OCI-M1 (cell line): ENCODE data around the gene VCL.
"Not testable (repeated sequence)": the region's sequence is repeated elsewhere in the genome, so short reads cannot be mapped to it uniquely, and the experiment has no call there.

Source experiments
- DNase-seq: peaks from one replicate; lab custom pipeline; 2025; lab: John Stamatoyannopoulos, UW

The VCL gene

DNA sequence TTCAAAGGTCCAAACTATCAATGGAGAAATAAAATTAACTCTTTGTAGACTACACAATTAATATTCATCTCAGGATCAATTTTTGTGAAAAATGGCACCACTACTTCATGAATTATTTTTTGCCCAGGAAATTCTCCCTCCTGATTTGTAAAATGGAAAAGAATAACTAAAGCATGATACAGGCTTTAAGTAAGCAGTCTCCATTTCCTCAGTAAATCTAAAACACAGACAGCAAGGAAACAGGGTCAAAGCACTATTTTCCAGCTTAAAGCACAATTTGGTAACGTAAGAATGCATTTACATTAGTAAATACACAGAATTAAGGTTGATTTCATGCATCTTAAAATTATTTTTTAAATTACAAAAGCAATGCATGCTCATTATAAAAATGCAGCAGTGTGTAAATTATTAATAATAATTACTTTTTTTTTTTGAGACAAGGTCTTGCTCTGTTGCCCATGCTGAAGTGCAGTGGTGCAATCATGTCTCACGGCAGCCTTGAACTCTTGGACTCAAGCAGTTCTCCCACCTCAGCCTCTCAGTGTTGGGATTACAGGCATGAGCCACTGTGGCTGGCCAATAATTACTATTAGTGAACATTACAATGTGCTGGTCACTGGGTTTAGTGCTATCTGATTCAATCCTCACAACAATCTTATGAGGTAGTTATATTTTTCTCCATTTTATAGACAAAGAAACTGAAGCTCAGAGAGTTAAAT lies 26.1 kb upstream of the VCL start:
- DNase-seq, result no peak

DNA sequence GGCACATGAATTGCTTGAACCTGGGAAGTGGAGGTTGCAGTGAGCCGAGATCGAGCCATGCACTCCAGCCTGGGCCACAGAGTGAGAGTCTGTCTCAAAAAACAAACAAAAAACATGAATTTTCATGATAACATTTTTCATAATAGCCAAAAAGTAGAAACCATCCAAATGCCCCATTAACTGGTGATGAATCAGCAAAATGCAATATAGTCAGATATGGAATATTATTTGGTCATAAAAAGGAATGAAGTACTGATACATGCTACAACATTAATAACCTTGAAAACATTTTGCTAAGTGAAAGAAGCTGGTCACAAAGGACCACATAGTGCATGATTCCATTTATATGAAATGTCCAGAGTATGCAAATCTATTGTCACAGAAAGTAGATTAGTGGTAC lies 24.5 kb upstream of the VCL start:
- no peak for DNase-seq

DNA sequence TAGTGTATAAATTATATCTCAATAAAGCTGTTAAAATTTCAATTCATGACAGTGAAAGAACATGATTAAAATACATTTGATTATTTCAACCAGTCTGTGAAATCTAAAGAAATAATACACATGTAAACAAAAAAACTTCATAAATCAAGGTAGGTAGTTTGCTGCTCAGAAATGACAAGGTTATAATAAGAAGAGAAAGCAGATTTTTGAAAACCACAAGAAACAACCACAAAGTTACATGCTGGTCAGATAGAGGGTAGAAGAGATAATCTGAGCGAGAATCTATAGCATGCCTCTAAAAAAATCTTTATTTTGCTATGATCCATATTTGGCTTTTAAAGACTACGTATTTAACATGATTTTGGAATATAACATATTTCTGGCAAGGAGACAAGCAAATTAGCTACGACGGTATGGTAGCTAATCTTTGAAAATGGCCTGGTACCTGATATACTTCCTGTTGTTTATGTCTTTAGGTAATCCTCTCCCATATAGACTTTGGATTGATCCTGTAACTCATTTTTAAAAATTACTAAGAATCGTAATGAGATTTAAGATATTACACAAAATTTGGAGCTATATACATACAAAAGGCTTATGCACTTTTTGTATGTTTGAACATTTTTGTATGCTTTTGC lies 23.5 kb upstream of the VCL start:
- DNase-seq, result peak; percentile 49

DNA sequence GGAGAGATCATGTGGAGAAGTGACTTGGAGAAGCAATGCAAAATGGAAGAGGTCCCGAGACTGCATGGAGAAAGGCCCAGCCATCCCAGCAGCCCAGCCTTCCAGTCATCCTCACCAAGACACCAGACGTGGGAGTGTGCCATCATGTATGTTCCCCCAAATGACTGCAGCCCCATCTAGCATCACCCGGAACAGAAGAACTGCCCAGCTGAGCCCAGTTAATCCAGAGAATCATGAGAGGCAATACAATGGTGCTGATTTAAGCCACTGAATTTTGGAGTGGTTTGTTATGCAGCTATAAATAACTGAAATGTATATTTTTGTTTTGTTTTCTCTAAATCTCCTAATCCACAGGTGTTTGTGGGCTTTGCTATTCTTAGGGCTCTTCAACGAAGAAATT lies 22.5 kb upstream of the VCL start:
- DNase-seq, result no peak

DNA sequence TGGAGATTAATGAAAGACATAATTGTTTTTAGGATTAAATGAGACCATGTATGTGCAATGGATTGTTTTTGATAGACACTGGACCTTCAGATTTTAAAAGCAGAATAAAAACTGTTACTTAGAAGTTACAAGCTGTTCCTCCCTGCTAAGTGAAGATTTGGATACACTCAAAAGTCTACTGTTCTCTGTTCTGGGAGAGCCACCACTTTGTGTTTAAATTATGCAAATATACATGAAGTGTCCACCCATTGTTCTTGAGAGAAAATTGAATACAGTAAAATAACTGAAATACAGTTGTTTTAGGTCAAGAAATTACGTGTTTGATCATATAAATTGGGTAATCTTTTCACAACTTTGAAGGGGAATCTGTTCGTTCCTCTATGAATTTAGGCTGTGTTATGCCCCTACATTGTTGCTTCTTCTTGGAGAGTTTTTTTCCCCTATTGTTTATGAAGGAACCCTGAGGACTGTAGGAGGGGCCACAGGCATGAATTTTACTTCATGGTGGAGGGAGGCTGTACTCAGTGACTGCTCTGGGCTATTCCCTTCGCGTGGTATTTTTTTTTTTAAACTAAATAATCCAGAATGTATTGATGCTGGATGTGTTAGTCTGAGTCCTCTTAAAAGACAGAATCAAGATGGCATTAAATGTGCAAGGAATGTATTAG lies 18.6 kb upstream of the VCL start:
- DNase-seq, result no peak

DNA sequence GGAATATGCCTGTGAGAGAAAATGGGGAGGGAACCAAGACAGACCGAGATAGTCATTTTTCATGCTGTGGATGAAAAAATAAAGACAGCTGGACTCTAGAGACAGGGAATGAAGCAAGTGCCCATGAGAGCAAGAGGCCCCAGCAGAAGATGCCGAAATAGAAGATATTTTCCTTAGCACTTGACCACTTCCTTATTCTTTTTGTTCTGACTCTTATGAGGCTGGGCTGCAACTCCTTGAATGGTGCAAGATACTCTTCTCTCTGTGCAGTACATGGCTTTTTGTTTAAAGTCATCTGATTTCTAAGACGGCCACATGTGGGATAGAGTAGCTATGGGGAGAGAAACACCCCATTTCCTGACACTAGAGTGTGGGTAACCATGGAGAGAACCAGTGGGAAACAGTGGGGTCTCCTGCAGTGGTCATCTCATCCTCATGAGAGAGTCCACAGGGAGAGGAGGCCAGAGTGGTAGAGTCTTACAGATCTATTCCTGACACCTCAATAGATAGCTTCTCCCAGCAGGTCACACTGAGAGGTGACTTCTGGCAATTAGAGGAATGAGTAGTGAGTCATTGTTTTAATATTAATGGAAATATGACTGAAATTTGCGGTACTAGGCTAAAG lies 18.0 kb upstream of the VCL start:
- DNase-seq, result peak; percentile 72

DNA sequence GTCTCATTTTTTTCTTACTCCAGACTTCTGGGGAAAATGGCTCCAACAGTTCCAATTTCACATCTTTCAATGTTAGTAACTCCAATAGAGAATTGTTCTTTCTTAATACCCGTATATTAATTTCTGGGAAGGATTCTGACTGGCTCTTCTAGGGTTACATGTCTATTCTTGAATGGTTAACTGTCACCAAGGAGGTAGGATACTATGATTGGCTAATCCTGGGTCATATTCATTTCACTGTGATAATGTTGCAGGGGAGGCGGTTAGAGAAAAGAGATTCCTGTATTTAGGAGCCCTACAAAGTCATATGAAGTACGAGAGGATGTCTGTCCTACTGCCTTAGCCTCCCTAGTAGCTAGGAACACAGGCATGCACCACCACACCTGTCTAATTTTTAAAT lies 16.1 kb upstream of the VCL start:
- no peak for DNase-seq

DNA sequence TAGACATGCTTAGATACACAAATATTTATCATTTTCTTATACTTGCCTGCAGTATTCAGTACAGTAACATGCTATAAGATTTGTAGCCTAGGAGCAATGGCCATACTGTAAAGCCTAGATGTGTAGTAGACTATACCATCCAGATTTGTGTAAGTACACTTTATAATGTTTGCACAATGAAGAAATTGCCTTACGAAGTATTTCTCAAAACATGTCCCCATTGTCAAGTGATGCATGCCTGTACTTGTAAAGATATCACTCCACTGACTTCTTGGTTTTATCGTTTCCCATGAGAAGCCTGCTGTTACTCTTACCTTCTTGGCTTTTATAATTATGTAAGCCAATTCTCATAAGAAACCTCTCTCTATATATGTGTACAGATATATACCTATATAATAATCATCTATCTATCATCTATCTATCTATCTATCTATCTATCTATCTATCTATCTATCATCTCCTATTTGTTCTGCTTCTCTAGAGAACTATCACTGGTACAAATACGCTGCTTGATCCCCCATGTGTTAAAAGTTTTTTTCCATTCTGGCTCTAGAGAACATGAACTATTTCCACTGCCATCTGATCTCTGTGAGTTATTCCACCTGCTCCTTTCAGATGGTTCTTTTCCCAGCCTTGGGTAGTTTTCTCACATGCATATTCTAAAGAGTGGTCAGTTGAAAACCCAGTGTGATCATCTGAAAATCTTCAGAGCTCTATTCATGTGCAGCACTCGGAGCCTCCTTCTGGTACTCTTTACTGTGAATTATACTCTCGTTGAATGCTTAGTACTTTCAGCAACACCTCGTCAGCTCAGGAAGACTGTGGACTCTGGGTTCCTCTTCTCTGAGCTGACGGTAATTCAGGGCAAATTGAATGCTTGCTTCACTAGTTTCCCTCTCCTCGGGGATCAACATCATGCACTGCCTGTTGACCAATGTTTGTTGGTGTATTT lies 14.5 kb upstream of the VCL start:
- peak; percentile 43 for DNase-seq

DNA sequence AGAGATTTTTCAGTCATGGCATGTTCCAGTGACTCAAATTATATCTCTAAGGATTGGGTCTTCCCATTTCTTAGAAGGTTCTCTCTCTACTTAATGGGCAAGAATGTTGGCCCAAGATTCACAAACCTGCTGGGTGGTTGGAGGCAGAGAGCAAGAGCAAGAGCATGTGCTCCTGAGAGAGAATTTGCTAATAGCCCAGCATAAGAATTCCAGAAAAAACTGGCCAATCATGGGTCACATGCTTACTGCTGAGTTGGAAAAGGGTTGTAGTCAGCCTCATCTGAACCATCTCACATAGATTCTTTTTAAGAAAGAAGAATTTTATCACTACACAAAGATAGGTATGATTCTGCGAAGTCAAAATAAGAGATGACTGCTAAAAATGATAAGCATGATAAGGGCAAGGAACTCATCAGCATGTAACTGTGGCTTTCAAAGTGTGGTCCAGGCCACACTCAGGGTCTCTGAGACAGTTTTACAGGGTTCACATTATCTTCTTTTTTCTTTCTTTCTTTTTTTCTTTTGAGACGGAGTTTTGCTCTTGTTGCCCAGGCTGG lies 8.2 kb upstream of the VCL start:
- peak; percentile 31 for DNase-seq

DNA sequence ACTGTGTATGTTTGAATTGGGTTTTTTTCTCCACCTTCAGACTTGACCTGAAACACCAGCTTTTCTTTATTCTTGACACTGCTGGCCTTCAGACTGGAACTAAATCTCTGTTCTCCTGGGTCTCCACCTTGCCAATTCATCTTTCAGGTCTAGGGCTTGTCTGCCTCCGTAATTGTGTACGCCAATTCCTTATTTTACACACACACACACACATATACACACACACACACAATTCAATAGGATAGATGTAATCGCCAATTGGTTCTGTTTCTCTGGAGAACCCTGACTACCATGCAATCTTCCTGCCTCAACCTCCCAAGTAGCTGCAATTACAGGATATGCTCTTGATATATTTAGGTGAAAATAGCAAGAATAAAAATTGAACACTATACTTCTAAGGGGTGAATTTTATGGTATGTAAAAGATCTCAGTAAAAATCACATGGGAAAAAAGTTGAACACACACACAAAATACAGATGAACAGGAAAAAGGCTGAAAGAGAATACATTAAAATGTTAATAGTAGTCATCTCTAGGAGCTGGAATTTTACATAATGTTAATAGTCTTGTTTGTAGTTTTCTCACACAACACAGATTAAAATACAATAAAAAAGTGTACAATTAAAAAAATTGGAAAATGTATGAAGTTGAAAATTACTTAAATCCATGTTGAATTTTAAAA lies 6.6 kb upstream of the VCL start:
- DNase-seq, result no peak

DNA sequence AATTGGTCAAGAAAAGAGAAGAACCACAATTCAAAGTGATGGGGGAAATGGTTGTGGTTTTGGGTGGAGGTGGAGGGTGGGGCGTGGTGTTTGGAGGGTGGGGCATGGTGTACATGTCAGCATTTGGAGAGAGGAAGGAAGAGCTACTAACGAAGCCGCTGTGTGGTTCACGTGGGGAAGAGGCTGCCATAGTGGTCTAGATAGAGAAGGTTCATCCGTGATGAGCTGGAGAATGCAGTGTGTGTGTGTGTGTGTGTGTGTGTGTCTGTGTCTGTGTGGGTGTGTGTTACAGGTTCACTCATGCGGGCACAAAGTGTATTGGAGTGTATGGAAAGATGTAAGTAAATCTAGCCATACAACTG lies 6.1 kb upstream of the VCL start:
- peak; percentile 91 for DNase-seq

DNA sequence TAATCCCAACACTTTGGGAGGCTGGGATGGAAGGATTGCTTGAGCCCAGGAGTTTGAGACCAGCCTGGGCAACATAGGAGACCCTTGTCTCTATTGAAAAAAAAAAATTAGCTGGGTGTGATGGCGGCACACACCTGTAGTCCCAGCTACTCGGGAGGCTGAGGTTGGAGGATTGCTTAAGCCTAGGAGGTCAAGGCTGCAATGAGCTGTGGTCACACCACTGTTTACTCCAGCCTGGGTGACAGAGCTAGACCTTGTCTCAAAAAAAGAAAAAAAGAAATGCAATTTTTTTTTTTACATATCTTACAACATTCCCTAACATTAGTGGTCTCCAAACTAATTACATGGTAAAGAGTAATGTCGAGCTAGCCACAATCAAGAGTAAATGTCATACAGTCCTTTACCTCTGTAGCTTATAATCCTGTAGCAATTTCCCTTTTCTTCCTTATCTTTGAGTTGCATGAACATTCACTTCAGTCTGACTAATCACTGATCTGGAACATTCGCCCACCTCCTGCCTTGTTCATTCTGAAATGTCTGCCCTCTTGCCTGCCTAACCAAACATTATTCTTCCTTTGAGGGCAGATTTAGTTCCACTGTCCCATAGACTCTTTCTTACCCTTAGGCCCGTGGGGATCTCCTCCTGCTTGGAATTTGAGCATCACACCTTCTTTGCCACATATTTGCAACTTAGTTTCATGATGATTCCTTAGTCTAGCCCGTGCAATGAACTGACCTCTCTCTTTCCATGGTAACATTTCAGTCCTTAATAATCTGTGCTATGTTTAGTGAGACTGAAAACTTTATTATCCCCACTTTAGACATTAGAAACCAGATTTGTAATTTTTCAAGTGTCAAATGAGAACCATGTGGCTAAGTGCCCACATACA lies 4.8 kb upstream of the VCL start:
- DNase-seq, result peak; percentile 95

DNA sequence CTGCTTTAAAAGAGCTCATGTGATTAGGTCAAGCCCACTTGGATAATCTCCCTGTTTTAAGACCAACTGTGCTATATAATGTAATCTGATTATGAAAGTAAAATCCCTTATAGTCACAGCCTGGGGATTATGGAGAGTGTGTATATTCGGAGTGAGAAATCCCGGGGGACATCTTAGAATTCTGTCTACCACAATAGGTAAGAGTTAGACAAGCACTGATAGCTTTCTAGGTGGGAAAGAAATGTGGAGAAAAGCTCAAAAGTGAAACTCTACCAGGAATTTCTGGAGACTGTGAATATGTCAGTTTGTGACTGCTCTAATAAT lies 2.9 kb upstream of the VCL start:
- no peak for DNase-seq

DNA sequence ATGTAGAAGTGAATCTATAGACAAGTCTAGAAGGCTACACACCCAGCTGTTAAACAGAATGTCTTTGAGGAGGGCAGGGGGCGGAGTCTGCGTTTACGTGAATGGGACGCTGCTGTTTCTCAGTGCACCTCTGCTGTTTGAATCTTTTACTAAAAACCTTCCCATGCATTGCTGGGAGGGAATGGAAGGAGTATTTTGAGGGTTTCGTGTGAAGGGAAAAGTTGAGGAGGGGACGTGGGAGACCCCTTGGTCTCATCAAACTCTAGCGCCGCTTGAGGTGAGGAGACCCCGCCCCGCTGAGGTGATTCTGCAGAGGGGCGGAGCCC lies 492 bp upstream of the VCL start:
- DNase-seq, result peak; percentile 92

DNA sequence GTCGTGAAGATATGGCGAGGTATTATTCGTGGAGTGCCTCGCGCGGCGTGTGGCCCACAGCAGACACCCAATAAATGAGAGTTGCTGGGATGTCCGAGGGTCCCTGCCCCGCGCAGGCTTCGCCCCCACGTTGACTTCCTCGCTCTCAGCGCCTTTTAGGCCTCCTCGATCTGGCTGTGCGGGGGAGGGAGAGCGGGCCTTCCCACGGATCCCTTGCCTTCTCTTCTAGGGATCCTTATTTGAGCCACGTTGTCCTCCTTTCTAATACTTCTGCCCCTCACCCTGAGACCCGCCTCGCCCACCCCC lies 660 bp downstream of the VCL start:
- no peak for DNase-seq

DNA sequence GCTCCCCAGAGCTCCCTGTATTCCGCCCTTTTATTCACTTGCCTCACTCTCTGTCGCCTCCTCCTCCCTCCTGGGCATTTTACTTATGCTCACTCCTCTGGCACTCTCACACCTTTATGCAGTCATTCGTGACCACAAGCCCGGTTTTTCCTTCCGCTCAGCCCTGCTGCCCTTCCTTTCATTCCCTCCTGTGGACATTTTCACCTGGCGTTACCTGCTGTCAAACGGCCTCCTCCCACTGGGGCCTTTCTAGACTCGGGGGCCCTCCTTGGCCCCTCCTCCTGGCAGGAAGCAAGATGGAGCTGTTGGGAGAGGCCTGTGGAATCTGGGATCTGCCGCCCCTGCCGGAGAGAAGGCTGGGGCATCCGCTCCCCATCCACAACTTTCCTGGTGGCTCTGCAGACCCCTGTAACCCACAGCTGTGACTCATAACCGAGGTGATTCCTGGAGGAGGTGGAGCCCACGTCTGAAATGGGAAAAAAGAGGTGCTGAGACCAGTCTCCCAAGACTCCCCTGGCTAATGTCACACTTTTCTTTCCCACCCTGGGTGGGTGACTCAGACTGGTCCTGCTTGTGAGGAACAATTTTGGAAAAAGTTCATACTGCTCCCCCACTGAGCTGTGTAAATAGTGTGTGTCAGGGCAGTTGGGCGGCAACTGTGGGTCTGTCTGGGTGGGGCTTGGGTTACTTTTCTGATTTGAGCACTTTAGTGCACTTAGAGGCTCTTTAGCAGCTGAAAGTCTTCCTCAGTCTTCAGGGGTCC lies 1.2 kb downstream of the VCL start:
- peak; percentile 53 for DNase-seq

DNA sequence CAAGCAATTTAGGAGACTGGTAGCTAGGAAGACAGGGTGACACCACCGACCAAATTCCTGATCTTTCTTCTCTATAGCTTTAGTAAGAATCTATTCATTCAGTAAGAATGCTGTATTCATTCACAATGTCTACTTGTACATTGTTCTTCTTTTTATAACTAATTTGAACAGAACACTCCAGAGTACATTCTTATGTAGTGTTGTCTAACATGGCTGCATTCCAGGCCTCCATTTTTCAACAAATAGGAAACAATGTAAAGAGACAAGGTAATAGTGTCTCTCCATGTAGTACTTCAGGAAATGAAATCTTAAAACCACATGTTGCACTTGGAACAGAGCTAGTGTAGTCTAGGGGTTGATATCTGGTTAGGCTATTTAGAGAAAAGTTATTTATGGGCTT lies 1.8 kb downstream of the VCL start:
- no peak for DNase-seq

DNA sequence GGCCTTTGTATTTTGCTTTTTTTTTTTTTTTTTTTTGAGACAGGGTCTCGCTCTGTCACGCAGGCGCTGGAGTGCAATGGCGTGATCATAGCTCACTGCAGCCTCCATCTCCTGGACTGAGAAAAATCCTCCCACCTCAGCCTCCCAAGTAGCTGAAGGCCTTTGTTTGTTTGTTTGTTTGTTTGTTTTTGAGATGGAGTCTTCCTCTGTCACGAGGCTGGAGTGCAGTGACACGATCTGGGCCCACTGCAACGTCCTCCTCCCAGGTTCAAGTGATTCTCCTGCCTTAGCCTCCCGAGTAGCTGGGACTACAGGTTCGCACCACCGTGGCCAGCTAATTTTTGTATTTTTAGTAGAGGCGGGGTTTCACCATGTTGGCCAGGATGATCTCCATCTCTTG lies 2.3 kb downstream of the VCL start:
- DNase-seq, result not testable (repeated sequence)

DNA sequence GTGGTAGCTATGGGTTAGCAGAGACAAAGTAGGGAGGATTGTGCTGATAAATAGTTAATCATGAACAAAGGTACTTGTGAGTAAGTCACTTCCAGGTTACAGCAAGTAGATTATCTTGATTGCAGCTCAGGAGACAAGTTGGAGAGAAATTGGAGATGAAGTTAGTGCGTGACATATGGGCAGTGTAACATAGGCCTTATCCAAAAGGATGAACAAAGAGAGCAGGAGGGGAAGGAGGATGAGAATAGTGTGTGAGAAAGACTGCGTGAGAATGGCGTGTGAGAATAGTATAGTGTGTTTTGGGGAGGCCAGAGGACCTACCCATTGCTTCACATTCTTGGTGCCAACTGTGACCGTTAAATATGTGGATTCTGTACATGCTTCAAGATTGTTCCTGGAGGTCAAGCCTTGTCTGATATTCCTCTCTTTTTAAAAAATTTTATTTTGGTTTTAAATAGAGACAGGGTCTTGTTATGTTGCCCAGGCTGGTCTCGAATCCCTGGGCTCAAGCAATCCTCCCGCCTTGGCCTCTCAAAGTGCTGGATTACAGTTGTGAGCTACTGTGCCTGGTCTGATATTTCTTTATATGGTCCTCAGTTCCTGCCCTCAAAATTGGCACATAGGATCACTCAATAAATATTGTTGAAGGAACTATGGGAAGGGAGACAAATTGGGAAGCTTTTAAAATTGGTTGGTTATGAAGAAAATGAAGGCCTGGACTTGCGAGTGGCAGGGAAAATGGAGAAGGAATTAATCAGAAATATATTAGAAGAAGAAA lies 3.2 kb downstream of the VCL start:
- no peak for DNase-seq
